ENCODE results near the gene PRKCA. TPM values are rescaled to one million over a fixed set of nuclear protein-coding genes. Genes with fewer than 3 reads are reported as not detected.

PRKCA gene
- total RNA-seq, 3 donors from 2014 or later (not counting 1 experiment from before 2014, with no cell fraction given): 19.6 to 29.0 (median 20.4) TPM

DNA sequence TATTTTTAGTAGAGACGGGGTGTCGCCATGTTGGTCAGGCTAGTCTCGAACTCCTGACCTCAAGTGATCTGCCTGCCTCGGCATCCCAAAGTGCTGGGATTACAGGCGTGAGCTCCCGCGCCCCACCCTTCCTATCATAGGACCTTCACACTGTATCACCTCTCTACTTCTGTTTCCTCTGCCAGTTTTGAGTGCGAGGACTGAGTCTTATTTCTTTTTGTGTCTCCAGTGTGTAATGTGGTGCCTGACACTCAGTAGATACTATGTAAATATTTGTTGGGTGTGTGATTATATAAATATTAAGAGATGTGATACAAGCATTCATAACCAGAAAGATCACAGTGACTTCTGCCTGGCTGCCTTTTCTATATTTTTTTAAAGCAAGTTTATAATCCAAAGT is 10.5 kb downstream of the PRKCA start:
- Mint-ChIP-seq H3K27ac (no peak overlapping the region), H3K27me3 (ENCODE audit: low read depth in 2 of 2) (no peaks in the 10 kb centered on the region), H3K9me3 (no peaks in the 10 kb centered on the region), H3K36me3 (no peaks in the 10 kb centered on the region), H3K4me3 (no peak overlapping the region), H3K4me1 (peaks cover 15 to 17% of the 10 kb centered on the region in 2 donors)
- no peaks in the 10 kb centered on the region for H3K9me3 ChIP-seq (ENCODE audit: control insufficient read depth, insufficient read depth, low read length)
- DNase-seq (no peak), ATAC-seq (no peak)
- no peak overlapping the region for H3K27ac ChIP-seq (ENCODE audit: low read length)
- H3K27me3 ChIP-seq (ENCODE audit: control insufficient read depth, insufficient read depth, low read length): no peaks in the 10 kb centered on the region
- peaks cover 3% of the 10 kb centered on the region for H3K36me3 ChIP-seq (ENCODE audit: control insufficient read depth, insufficient read depth, low read length)
- H3K4me3 ChIP-seq (ENCODE audit: low read length): no peak overlapping the region
- 83% methylated on average over 7 of the region's 8 CpGs for WGBS (ENCODE audit: insufficient coverage)
- intact Hi-C loops (cut with micrococcal nuclease): no loop called here
- no peak for TF ChIP-seq CTCF (IDR thresholded peaks at IDR 0.05)
- no peaks in the 10 kb centered on the region for H3K4me1 ChIP-seq (ENCODE audit: control insufficient read depth, insufficient read depth, low read length)

DNA sequence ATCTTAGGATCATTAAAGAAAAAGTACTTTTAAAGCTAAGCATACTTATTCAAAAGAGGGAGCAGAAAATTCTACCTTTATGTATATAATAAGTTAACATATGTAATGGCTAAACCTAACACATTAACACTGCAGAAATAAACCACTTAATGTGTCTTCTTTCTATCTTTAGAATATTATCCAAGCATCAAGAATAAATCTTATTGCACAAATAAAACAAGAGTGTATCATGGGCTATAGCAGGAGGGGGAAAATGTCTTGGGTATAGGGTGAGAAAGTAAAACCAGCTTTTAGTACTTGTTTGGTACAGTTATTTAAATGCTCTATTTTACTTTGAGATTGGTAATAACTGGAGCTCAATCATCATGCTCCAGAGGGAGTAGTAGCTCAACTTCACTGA is 10.9 kb downstream of the PRKCA start:
- intact Hi-C loops (cut with micrococcal nuclease): no loop called here
- H3K4me3 Mint-ChIP-seq: no peak overlapping the region
- no peak overlapping the region for H3K27ac ChIP-seq (ENCODE audit: low read length)
- H3K27me3 Mint-ChIP-seq (ENCODE audit: low read depth in 2 of 2): no peaks in the 10 kb centered on the region
- no peaks in the 10 kb centered on the region for H3K4me1 ChIP-seq (ENCODE audit: control insufficient read depth, insufficient read depth, low read length)
- DNase-seq (no peak), ATAC-seq (no peak)
- no peaks in the 10 kb centered on the region for H3K36me3 Mint-ChIP-seq
- no peaks in the 10 kb centered on the region for H3K9me3 Mint-ChIP-seq
- no peak overlapping the region for H3K27ac Mint-ChIP-seq
- no peaks in the 10 kb centered on the region for H3K27me3 ChIP-seq (ENCODE audit: control insufficient read depth, insufficient read depth, low read length)
- H3K9me3 ChIP-seq (ENCODE audit: control insufficient read depth, insufficient read depth, low read length): no peaks in the 10 kb centered on the region
- peaks cover 15 to 17% of the 10 kb centered on the region in 2 donors for H3K4me1 Mint-ChIP-seq
- H3K4me3 ChIP-seq (ENCODE audit: low read length): no peak overlapping the region
- TF ChIP-seq CTCF (IDR thresholded peaks at IDR 0.05): no peak
- peaks cover 3% of the 10 kb centered on the region for H3K36me3 ChIP-seq (ENCODE audit: control insufficient read depth, insufficient read depth, low read length)

GRCh38 chr17:66313995-66314659 is 11.7 kb downstream of the PRKCA start:
- DNase-seq: no peak
- Histone ChIP-seq H3K9me3 (ENCODE audit: control insufficient read depth, insufficient read depth, low read length) (no peaks in the 10 kb centered on the region), H3K4me3 (ENCODE audit: low read length) (no peak overlapping the region), H3K27ac (ENCODE audit: low read length) (no peak overlapping the region), H3K27me3 (ENCODE audit: control insufficient read depth, insufficient read depth, low read length) (no peaks in the 10 kb centered on the region), H3K4me1 (ENCODE audit: control insufficient read depth, insufficient read depth, low read length) (no peaks in the 10 kb centered on the region), H3K36me3 (ENCODE audit: control insufficient read depth, insufficient read depth, low read length) (peaks cover 3% of the 10 kb centered on the region)
- ATAC-seq: no peak
- no peak for TF ChIP-seq CTCF (IDR thresholded peaks at IDR 0.05)
- Mint-ChIP-seq H3K36me3 (no peaks in the 10 kb centered on the region), H3K4me3 (no peak overlapping the region), H3K4me1 (peaks cover 15 to 17% of the 10 kb centered on the region in 2 donors), H3K27me3 (ENCODE audit: low read depth in 2 of 2) (no peaks in the 10 kb centered on the region), H3K9me3 (no peaks in the 10 kb centered on the region), H3K27ac (no peak overlapping the region)
- intact Hi-C loops (cut with micrococcal nuclease): no loop called here
- 93% methylated on average over 8 of the region's 8 CpGs for WGBS (ENCODE audit: insufficient coverage)

GRCh38 chr17:66317629-66318028 is 15.2 kb downstream of the PRKCA start:
- Histone ChIP-seq H3K27ac (ENCODE audit: low read length) (no peak overlapping the region), H3K4me3 (ENCODE audit: low read length) (no peak overlapping the region), H3K9me3 (ENCODE audit: control insufficient read depth, insufficient read depth, low read length) (peaks cover 15% of the 10 kb centered on the region), H3K36me3 (ENCODE audit: control insufficient read depth, insufficient read depth, low read length) (no peaks in the 10 kb centered on the region), H3K4me1 (ENCODE audit: control insufficient read depth, insufficient read depth, low read length) (no peaks in the 10 kb centered on the region), H3K27me3 (ENCODE audit: control insufficient read depth, insufficient read depth, low read length) (no peaks in the 10 kb centered on the region)
- no peak for DNase-seq
- TF ChIP-seq CTCF (IDR thresholded peaks at IDR 0.05): no peak
- Mint-ChIP-seq H3K4me1 (peaks cover 9 to 13% of the 10 kb centered on the region in 2 donors), H3K27me3 (ENCODE audit: low read depth in 2 of 2) (no peaks in the 10 kb centered on the region), H3K27ac (no peak overlapping the region), H3K4me3 (no peak overlapping the region), H3K9me3 (no peaks in the 10 kb centered on the region), H3K36me3 (no peaks in the 10 kb centered on the region)
- no peak for ATAC-seq
- intact Hi-C loops (cut with micrococcal nuclease): no loop called here
